Measurements from ENCODE around the gene MRPS27.
"Not testable (repeated sequence)": the region's sequence is repeated elsewhere in the genome, so short reads cannot be mapped to it uniquely, and the experiment has no call there.

Gene MRPS27

GRCh38 chr5:72325566-72326305, 5.7 kb upstream of the MRPS27 start:
- no peak for DNase-seq

- DNase-seq: no peak
Measured at GRCh38 chr5:72324189-72324825, 4.3 kb upstream of the MRPS27 start.

- DNase-seq: not testable (repeated sequence)
Measured at GRCh38 chr5:72319435-72319975, 535 bp downstream of the MRPS27 start.

- no peak for DNase-seq
Measured at GRCh38 chr5:72314571-72315172, 5.4 kb downstream of the MRPS27 start.

- no peak for DNase-seq
Measured at GRCh38 chr5:72313141-72313540, 6.9 kb downstream of the MRPS27 start.

- DNase-seq: no peak
Measured at GRCh38 chr5:72308853-72309191, 11.2 kb downstream of the MRPS27 start.

GRCh38 chr5:72307968-72308852, 11.8 kb downstream of the MRPS27 start:
- peak; percentile 91 for DNase-seq

- DNase-seq: no peak
Measured at GRCh38 chr5:72307573-72307967, 12.5 kb downstream of the MRPS27 start.

- DNase-seq: no peak
Measured at GRCh38 chr5:72305194-72306142, 14.6 kb downstream of the MRPS27 start.

GRCh38 chr5:72302171-72302570, 17.9 kb downstream of the MRPS27 start:
- DNase-seq: no peak

- peak; percentile 95 for DNase-seq
Measured at GRCh38 chr5:72301557-72301956, 18.5 kb downstream of the MRPS27 start.

- DNase-seq: no peak
Measured at GRCh38 chr5:72300590-72301339, 19.3 kb downstream of the MRPS27 start.

- no peak for DNase-seq
Measured at GRCh38 chr5:72298711-72299110, 21.3 kb downstream of the MRPS27 start.

- peak; percentile 70 for DNase-seq
Measured at GRCh38 chr5:72298136-72298535, 21.9 kb downstream of the MRPS27 start.

GRCh38 chr5:72296256-72296655, 23.8 kb downstream of the MRPS27 start:
- DNase-seq: peak; percentile 94

- DNase-seq: no peak
Measured at GRCh38 chr5:72295539-72295938, 24.5 kb downstream of the MRPS27 start.

- no peak for DNase-seq
Measured at GRCh38 chr5:72294473-72294872, 25.6 kb downstream of the MRPS27 start.

GRCh38 chr5:72293495-72294055, 26.5 kb downstream of the MRPS27 start:
- DNase-seq: no peak

GRCh38 chr5:72292411-72292810, 27.6 kb downstream of the MRPS27 start:
- DNase-seq: no peak

- DNase-seq: peak; percentile 78
Measured at GRCh38 chr5:72291601-72292000, 28.4 kb downstream of the MRPS27 start.

All from DMS 273 treated with DMSO at 0.1 percent for 48 hours (cell line).